DMS 273 (cell line): ENCODE data around the gene CNTN5.

ENCODE experiments used
- DNase-seq: peaks from one replicate; lab custom pipeline; 2025; ENCODE audit not compliant: unreplicated experiment; lab: John Stamatoyannopoulos, UW

The CNTN5 gene

DNA sequence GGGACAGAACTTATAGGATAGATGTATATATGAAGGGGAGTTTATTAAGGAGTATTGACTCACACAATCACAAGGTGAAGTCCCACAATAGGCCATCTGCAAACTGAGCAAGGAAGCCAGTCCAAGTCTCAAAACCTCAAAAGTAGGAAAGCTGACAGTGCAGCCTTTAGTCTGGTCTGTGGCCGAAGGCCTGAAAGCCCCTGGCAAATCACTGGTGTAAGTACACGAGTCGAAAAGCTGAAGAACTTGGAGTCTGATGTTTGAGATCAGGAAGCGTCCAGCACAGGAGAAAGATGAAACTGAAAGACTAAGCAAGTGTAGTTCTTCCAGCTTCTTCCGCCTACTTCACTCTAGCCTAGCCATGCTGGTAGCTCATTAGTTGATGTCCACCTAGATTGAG, 866.7 kb downstream of the CNTN5 start:
- DNase-seq = no peak

DNA sequence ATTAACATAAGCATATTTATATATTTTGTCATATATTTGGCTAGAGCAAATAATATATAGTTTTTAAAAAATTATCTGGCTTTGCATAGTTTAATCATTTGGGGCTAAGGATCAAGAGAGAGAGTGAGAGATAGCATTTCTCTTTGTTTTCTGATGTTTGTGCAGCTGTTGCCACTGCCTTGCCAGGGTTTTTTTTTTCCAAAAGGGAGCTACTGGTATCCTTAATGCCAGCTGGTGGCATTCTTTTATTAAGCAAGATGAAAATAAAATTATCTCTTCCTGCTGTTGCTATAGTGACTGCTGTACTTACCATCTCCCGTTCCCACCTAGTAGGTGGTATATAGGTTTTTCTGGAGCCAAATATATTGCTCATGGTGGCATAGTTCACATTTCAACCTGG, 873.1 kb downstream of the CNTN5 start:
- peak; percentile 17 for DNase-seq

DNA sequence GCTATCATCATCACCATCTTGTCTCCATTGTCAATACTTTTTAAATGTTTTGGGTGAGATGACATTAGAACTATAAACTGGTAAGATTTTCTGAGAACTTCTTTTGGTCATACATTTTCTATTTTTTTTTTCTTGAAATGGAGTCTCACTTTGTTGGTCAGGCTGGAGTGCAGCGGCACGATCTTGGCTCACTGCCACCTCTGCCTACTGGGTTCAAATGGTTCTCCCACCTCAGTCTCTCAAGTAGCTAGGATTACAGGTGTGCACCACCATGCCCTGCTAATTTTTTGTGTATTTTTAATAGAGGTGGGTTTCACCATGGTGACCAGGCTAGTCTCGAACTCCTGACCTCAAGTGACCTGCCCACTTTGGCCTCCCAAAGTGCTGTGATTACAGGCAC, 880.4 kb downstream of the CNTN5 start:
- DNase-seq = no peak

DNA sequence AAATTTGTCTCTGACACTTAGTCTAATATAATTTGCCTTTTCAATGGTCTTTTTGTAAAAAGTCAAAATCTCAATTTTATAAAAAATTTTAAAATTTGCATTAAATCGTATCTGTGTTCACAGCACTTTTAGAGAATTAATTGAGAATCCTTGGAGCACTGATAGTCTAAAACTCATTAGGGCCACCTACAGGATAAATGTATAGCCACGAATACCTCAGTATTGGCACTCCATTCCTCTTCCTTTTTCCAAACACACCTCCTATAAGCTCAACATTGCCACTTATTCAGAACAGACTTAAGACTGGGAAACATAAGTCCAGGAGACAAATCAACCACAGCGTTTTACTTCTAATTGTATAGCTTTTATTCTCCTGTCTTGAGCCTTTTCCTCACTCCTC, 890.4 kb downstream of the CNTN5 start:
- DNase-seq = peak; percentile 2

- no peak for DNase-seq
Observed at GRCh38 chr11:99916078-99916477, 895.3 kb downstream of the CNTN5 start.

GRCh38 chr11:99918761-99919160, 898.0 kb downstream of the CNTN5 start:
- no peak for DNase-seq

GRCh38 chr11:99920956-99921355, 900.2 kb downstream of the CNTN5 start:
- no peak for DNase-seq

DNA sequence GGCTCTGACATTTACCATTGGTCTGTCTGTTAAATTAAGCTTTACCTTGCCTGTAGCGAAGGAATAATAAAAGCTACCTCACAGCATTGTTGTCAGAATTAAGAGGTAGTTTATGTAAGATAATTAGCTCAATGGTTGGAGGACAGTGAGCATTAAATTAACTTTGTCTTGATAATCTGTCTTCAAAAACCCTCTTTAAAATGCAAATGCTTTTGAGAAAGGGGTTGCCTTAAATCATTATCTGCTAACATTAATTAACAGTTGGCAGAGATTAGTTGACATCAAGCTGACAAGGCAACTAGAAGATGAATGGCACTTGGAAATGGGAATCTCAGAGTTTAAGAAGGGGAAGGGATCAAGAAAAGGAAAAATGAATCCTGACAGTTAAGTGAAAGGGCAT, 905.2 kb downstream of the CNTN5 start:
- DNase-seq = no peak

- no peak for DNase-seq
Observed at GRCh38 chr11:99932684-99933083, 911.9 kb downstream of the CNTN5 start.

- DNase-seq = no peak
Observed at GRCh38 chr11:99934008-99934407, 913.3 kb downstream of the CNTN5 start.

DNA sequence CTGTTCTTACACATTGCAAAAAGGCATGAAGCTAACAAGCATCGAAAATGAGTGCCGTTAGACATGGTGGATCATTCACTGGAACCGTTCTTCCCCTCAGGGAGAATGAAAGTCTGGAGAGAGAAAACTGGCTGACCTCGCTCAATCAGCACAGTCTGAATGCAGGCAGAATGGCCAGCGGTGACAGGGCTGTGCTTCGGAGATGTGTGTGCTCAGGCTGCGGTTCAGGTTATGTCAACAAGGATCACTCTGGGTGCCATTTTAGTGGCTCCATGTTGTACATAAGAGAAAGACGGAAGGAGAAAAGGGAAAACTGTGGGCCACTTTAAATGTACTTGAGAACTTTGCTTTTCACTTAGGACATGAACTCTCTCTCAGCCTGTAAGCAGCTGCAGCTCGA, 916.6 kb downstream of the CNTN5 start:
- DNase-seq = no peak

DNA sequence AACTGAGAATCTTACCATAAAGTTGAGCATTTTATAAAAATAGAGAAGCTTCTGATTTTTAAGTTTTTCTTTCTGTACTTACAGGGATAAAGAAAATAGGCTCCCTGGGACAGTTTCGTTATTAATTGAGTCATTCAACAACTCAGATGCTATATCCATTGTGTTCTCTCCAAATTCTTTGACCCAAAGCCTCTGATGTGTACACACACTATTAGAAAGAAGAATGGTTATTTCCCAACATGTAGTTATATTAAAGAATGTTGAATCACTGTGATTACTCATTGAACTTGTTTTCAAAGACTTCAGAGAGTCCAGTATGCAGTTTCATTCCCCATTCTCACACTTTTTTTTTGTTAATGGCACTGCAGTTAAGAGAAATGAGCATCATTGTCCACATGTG, 932.1 kb downstream of the CNTN5 start:
- DNase-seq = no peak

- DNase-seq = no peak
Observed at GRCh38 chr11:99960536-99960935, 939.8 kb downstream of the CNTN5 start.

DNA sequence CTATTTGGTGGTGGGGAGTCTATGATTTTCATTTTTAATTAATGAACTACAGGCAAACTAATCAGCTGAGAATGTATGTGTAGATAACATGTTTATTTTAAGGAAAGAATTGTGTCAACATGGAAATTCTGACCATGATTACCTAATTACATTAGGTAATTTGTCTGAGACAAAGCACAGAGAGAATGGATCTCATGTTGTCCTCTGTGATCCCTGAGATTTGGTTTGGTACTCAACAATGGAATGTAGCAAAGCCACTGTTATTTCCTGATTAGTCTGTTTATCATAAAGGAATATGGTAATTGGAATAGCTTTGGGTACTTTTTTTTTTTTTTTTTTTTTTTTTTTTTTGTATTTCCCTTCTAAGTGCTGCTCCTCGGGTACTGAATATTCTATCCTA, 947.6 kb downstream of the CNTN5 start:
- no peak for DNase-seq

GRCh38 chr11:99973993-99974392, 953.2 kb downstream of the CNTN5 start:
- no peak for DNase-seq

- no peak for DNase-seq
Observed at GRCh38 chr11:99979042-99979441, 958.3 kb downstream of the CNTN5 start.

GRCh38 chr11:99987821-99988470, 967.2 kb downstream of the CNTN5 start:
- DNase-seq = peak; percentile 3

GRCh38 chr11:99988471-99988837, 967.7 kb downstream of the CNTN5 start:
- DNase-seq = peak; percentile 2

GRCh38 chr11:100003985-100004384, 983.2 kb downstream of the CNTN5 start:
- no peak for DNase-seq

DNA sequence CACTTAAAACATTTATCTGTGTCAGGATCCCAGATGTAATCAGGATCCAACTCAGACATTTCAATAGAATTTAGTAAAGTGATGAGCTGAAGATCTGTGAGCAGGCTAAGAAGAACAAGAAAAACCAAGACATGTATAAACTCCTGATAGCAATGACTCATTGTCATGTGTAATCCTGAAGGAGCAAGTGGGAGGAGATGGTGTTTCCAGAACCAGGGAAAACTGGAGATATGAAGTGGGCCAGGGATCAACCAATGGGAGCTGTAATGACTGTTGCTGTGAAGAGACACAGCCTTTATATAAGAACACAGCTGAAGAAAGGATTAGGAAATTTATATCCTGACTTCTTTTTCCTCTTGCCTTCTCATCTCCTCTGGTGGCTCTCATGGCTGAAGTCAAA, 983.8 kb downstream of the CNTN5 start:
- no peak for DNase-seq

DNA sequence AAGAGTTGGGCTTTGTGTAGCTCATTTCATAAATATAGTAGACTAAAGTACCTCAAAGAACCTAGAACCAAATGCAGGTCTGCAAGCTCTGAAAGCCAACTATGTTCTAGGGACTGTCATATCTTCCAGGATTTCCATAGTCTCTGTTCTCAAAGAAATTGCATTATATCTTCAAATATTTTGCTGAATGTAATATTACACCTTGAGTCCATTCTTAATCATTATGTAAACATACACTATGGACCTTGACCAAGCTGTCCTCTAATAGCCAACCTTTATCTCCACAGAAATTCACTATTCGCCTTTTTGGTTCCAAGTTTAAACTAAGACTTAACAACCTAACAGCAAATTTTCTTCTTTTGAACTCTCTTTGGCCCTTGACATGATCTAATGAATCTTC, 987.7 kb downstream of the CNTN5 start:
- no peak for DNase-seq

DNA sequence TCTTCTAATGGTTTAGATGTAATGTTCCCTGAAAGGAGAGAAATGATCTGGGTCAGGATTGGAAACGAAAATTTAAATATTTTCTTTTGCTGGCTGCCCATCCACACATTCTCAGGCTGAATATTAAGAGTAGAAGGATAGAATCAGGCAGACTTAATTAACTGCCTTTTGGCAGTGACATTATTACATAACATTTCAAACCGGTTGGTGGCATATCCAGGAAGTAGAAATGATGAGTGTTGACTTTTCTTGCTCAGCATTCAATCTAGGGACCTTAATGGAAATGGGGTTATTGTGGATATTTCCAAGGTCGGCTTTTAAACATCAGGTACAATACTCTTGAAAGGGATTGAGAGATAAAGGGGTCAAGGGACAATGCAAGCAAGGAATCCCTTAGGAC, 989.0 kb downstream of the CNTN5 start:
- DNase-seq = no peak

DNA sequence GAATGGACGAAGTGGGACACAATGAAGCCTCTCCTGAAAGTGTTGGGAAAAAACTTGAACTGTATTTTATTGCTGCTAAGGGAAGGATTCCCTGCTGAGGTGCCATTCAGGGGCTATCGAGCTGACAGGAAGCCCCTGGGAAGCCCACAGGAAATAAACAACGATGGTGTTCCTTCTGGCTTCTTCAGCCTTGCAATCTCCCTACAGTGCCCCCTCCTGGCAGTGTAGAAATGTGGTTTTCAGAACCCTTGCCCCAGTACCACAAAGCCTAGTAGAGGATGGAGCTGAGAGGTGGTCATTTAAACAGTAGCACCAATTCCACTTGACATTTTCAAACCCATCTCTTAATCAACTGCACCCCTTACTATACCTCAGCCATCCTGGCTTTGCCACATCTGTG, 989.6 kb downstream of the CNTN5 start:
- DNase-seq = peak; percentile 1

GRCh38 chr11:100011697-100012096, 990.9 kb downstream of the CNTN5 start:
- DNase-seq = no peak
